ENCODE measurements around the gene PARN.

DNA sequence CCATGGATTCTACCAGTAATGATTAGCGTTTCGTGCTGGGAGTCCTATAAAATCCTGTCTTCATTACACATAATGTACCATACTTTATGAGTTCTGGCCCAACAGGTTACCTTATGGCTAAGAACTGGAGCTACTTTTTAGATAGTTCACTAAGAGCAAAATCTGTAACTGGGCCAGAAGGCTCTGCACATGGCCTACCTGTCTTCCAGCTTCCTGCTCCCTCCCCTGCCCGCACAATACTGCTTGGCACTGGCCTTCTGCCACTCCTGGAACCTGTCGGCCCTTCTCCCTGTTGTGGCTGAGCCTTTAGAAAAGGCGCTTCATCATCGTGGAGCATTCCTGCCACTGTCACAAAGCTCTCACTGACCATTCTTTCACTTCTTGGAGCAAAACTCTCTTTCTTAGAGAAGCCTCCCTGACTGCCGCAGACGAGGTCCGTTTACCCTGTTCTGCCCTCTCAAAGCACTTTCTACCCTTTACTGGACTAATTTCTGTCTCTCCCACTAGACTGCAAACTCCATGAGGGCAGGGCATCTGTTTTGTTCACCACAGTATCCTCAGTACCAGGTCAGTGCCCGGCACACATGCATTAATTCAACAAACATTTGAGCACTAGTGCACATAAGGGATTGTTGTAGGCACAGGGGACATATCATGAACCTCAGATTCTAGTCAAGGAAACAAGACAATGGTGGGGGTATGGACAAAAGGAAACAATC, 116.5 kb downstream of the PARN start:
- TF ChIP-seq, protein P1, sequence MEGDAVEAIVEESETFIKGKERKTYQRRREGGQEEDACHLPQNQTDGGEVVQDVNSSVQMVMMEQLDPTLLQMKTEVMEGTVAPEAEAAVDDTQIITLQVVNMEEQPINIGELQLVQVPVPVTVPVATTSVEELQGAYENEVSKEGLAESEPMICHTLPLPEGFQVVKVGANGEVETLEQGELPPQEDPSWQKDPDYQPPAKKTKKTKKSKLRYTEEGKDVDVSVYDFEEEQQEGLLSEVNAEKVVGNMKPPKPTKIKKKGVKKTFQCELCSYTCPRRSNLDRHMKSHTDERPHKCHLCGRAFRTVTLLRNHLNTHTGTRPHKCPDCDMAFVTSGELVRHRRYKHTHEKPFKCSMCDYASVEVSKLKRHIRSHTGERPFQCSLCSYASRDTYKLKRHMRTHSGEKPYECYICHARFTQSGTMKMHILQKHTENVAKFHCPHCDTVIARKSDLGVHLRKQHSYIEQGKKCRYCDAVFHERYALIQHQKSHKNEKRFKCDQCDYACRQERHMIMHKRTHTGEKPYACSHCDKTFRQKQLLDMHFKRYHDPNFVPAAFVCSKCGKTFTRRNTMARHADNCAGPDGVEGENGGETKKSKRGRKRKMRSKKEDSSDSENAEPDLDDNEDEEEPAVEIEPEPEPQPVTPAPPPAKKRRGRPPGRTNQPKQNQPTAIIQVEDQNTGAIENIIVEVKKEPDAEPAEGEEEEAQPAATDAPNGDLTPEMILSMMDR (conservative IDR thresholded peaks at IDR 0.05), result no peak
- no peak for TF ChIP-seq ZFX (IDR thresholded peaks at IDR 0.05)

All from C4-2B (cell line).